Activated CD4-positive, alpha-beta T cell treated with anti-CD3 and anti-CD28 coated beads, Interleukin-2, amount 50 U/mL, for 48 hours (primary cell): Measurements from ENCODE around the gene PLCL1.
A peak's percentile ranks its signal among the peaks of the same experiment; 100 is the strongest.

Source experiments
- DNase-seq, 2 experiments: peaks; one replicate each; pipeline ENCODE4 v3.0.0-alpha.2; 2020

The PLCL1 gene

DNA sequence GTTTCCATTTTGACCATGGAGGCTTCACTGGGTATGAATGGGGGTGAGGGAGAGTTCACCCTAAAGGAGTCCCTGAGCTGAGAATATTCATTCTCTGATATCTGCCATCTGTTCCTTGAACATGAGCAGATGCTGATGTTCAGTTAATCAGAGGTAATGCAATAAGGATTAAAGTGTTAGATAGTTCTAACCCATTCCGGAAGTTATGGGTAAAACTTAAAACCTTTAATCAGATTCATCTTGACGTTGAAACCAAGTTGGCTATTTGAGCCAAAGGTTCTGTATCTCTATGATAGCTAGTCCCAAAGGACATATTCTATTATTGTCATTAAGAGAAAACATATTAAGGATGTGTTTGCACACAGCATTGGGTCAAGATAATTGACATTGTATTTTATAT, 268.9 kb downstream of the PLCL1 start:
- no peak for DNase-seq

DNA sequence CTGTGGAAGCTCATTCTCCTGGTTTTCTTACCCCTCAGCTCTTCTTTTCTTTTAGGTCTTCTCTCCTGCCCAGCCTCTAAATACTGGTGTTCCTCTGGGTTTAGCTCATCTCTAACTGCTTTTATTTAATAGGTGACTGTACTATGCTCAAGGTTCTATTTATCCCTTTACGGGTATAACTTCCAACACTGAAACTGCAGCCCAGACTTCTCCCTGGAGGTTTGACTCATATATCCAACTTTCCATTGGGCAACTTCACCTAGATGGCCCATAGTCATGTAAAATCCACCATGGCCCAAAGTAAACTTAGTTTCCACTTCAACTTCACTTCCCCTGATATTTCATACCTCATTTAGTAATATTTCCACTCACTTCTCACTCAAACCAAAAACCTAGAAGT, 273.1 kb downstream of the PLCL1 start:
- no peak for DNase-seq

DNA sequence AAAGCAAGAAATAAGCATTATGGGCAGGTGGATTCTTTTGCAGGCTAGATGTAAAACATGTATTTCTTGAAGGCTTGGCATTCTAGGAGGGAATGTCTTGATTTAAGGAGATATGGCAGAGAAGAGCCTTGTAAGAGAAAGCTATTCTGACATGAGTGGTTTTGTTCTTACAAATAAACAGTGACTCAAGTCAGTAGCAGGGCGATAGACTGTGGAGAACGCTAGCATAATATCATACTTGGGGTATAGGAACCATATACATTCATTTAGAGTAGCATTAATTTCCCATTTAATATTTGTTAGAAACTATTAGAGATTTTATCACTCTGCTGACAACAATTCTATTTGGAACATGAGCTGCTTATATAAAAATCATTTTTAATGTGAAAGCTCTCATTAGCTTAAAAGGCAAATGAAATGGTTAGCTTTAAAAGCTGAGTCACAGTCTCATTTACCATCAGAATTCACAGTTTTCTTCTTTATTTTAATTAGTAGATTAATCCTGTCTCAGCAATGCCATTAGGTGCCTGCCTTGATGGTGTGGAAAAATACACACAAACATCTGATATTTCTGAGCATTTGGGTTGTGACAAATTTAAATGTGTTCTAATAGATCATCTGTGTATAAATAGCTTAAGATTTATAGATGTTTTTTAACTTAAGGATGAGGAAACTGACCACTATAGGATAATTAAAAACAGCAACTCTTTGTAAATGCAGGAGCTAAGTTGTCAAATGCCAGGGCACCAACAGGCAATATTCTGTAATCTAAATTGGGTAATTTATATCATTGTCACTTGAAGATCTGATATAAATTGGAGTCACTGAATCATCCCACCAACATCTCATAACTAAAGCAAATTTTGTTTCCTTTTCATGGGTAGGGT, 276.7 kb downstream of the PLCL1 start:
- DNase-seq, result no peak

DNA sequence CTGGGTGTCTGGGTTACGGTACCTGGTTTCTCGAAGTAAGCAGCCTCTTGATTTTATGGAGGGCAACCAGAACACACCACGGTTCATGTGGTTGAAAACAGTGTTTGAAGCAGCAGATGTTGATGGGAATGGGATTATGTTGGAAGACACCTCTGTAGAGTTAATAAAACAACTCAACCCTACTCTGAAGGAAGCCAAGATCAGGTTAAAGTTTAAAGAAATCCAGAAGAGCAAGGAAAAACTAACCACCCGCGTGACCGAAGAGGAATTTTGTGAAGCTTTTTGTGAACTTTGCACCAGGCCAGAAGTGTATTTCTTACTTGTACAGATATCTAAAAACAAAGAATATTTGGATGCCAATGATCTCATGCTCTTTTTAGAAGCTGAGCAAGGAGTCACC, 279.8 kb downstream of the PLCL1 start:
- DNase-seq, result no peak

DNA sequence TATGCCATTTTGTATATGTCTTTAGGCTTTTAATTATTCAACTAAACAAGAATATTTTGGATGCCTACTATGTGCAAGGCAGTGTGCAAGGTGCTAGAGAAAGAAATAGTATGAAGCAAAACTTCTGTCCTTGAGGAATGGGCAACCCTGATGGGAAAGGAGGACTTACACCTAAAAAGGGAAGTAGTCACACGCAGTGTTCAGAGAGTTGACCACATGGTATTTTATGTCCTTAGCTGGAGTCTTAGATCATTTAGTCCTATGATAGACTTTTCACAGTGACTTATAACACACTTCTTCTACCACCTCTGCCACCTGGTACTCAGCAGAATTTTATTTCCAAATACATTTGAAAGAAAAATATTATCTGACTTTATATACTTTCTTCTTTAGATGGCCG, 291.6 kb downstream of the PLCL1 start:
- no peak for DNase-seq

DNA sequence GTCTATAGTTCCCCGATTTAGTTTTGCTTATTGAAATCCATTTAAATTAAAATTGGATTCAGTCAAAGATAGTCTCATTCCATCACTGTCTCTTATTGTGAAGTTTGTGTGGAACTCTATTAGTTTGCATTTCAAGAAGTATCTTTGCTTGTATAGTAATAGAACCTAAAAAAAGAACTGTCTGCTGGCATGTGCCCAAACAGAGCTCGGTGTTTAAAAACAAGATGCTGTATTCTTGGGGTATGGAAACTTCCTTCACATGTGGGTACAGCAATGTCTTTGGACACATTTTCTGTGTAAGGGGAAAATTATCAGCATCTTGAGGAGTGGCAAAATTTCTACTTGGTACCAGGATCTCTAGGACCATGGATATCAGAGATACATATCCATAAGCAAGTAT, 292.6 kb downstream of the PLCL1 start:
- DNase-seq, result no peak

DNA sequence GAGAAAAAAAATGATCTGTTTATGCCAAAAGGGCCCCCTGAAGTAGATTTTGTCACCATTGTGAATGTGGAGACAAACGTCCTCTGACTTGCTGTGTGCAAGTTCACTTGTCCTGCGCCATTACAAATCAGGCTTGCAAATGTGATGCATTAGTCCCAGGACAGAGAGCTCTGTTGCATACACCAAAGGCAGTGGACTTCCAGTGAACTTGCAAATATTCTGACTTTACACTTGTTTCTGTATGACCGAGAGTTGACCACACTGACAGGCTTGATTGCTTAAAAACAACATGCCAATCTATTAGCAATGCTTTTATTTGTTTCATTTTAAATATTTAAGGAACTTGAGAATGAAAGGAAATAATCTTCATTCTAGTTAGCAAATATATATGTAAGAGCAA, 293.2 kb downstream of the PLCL1 start:
- no peak for DNase-seq

DNA sequence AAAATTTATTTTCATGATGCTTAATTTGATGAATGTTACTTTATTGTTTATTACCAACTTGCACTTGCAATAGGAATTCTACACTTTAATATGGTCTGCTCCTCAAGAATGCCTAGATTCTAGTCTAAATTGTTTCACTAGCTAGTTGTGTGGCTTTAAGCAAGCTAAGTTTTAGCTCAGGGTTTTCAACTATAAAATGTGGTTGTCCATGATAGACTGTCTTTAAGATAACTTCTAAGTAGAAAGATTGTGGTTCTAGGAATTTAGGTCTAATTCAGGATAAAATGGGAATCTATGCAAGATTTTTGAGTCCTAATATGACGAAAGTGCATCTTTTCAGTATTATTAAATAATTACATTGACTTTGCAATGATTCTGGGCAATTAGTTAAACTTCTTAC, 294.0 kb downstream of the PLCL1 start:
- DNase-seq, result no peak

DNA sequence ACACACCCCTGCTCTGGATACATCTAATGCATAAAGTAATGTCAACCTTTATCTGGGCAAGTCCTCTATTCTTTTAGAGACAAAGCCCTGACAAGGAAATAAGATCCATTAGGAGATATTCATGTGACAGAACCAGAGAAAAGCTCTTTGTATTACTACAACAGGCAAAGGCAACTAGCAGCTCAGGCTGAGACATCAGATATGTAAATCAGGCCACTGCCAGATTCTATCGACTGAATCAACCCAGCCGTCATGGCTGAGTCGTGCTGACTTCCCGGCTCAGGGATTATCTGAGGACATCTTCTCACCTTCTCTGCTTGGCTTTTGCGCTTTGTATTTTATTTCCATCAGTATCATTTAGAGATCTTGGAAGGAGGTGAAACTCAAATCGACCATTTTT, 294.5 kb downstream of the PLCL1 start:
- DNase-seq, result no peak

DNA sequence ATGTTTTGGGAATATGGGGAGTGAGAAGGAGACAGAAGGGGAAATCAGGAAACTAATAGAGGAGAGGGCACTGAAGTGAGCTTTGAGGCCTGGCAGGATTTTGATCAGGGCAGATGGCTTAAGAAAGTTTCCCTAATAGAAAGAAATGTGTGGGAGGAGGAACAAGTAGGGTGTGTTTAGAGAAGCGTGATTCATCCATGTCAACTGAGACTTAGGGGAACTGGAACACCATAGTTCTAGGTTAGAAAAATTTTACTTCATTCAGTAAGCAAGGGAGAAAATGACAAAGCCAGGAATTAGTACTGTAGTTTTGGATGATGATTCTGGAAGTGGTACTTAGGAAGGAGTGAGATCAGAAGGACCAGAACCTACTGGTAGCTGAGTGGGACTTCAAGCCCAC, 296.0 kb downstream of the PLCL1 start:
- DNase-seq, result no peak

DNA sequence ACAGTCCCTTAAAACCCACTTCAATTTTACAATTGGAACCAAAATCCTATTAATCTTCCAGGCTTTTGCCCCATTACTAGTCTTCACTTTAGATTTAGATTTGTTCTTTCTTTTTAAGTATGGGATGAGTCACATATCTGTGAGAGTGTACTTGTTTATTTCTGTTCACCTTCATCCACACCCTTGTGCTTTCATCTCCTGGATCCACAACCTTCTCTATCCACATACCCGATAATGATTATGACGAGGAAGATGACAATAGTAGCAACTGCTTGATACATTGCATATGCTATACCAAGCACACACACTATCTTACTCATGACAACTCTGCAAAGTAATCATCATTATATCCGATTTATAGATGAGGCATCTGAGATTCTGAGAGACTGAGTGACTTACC, 297.3 kb downstream of the PLCL1 start:
- DNase-seq, result no peak

DNA sequence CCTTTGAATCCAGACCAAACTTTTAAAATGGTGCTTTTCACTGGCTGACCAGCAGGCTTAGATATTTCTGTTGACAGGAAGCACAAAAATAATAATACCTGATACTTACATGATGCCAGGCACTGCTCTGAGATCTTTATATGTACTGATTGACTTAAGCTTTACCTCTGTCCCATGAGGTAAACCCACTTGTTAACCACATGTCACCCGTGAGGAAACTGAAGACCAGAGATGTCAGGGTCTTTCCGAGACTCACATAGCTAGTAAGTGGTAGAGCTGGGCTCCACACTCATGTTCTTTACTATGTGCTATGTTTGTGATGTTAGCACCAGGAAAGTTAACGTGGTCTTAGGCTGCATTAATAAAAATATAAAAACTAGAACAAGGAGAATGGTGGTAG, 297.7 kb downstream of the PLCL1 start:
- no peak for DNase-seq

DNA sequence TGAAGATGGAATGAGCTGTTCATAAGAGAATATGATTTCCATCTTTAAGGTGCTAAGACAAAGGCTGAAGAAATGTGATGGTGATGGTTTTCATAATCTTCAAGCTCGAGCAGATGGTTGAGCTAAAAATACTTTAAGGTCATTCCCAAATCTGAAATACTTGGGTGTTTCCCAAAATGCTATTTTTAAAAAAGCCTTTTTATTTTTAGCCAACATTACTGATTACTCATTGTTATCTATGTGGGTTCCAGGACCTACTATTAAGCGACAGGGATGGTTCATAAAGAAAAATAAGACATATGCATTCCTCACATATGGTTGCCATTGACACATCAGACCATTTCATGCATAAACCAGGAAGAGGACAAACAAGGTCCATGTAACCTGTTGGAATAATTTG, 298.5 kb downstream of the PLCL1 start:
- DNase-seq, result no peak

DNA sequence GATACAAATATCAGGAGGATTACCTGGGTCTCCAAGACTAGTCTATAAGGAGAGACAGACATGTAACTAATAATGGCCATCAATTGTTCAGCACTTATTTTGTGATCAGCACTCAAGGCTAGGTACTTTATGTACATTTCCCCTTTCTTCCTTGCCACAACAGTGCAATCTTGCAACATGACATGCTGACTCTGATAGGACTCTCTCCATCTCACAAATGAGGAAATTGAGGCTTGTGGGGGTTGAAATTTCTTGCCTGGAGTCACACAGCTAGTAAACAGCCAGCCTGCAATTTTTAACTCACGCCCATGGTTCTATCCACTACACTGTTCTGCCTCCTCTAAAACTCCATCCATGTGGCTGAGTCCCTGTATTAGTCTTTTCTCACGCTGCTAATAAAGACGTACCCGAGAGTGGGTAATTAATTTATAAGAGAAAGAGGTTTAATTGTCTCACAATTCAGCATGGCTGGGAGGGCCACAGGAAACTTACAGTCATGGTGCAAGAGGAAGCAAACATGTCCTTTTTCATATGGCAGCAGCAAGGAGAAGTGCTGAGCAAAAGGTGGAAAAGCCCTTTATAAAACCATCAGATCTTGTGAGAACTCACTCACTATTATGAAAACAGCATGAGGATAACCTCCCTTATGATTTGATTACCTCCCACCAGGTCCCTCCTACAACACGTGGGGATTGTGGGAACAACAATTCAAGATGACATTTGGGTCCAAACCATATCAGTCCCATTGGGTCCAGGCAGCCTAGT, 302.4 kb downstream of the PLCL1 start:
- DNase-seq, result no peak

DNA sequence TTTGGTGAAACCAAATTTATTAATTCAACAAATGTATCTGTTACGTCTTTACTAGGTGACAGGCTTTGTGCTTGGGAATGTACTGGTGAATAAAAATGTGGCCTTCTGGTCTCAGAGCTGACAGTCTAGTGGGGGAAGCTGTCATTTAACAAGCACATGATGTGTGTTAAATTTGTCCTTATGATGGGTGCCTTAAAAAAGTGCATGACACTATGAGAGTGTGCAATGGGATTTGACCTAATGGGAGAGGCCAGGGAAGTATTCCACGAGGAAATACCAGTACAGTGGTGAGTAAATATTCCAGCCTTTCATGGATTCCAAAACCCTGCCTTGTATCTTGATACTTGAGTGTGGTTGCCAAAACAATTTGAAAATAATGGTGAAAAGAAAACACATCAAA, 308.9 kb downstream of the PLCL1 start:
- no peak for DNase-seq

DNA sequence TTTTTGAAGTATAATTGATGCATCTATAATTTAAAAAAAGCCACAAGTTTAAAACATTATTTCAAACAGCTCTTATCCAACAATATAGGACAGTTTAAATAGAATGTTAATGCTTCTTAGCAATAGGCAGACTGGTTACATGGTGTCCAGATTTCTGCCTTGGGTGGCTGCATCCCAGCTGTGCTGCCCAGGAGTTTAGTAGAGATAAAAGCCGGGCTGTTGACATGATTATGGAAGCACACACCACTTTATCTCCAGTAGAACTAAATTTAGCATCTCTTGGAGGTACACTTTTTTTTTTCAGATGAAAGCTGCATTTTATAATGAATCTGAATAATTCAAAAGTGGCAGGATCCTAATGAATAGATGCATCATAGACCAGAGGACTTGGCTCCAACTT, 309.7 kb downstream of the PLCL1 start:
- no peak for DNase-seq

DNA sequence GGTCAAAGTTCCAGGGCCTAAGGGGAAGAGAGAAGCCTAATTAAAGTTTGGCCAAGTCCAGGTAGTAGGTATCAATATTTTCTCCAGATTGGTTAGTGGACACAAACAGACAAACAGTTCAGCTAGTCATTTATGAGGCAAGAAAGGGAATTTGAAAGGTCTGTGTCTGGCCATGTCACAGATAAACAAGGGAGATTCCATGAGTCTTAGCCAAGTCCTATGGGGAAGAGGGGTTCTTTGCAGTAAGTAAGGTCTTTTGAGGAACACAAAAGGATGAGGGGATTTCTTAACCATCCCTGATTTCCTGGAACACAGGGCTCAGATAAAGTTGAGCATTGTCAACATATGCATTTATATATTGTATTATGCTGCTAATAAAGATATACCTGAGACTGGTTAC, 310.8 kb downstream of the PLCL1 start:
- no peak for DNase-seq

DNA sequence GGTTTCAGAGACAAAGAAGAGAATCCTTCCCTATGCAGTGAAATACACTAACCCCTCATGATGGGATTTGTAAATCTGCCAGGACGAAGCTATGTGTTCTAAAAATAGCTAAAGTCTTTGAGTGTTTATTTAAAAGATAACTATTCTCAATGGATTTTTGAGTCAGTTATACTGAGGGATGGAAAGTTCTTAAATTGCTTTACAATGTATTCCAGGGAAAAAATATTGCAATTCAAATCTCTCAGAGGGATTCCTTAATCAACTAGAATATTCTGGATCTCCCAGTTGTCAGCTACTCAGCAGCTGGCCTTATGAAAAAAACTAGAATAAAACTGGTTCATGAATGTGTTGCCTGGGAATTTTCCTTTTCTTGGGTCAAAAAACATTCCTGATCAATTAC, 312.4 kb downstream of the PLCL1 start:
- DNase-seq, result no peak

DNA sequence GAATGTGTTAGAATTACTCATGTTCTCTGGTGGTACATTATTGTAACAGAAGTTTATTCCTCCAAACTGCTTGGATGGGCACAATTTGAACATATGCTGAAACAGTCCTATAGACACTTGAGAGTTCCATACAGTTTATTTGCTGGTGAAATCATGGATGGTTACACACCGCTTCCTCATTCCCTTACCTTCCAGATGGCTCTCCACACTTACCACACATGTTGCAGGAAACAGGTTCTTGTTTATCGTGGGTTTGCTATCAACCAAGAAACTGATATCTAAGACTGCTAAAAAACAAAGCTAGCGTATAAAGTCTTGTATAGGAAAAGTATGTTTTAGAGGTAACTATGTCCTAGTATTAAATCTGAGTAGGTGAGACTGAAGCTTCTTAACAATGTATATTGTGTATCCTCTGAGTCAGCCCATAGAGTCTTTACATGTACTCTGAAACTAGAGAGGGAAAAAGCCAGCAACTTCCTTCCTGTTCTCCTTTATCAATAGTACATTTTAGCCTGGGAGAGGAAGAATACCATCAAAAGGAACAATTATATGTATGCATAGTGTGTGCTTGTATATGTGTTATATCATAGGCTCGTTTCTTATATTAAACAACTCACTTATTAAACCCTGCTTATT, 313.1 kb downstream of the PLCL1 start:
- no peak for DNase-seq

DNA sequence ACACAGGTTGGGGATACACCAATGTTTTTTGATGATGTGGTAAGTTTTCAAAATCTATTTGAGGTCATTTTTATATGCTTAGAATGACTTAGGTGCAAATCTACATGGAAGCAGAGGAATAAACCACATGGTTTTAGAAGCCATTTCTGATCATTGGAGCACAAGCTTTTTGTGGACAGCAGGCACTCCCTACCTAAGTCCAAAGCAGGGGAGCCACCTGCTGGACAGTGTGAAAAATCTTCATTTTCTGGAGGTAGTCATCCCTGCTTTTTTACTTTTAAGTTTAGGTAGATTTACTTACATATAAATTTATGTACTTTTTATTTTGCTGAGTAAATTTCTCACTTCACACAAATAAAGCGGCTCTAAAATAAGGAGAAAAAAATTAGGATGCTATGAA, 323.2 kb downstream of the PLCL1 start:
- DNase-seq, result peak; percentile 45 to 53

DNA sequence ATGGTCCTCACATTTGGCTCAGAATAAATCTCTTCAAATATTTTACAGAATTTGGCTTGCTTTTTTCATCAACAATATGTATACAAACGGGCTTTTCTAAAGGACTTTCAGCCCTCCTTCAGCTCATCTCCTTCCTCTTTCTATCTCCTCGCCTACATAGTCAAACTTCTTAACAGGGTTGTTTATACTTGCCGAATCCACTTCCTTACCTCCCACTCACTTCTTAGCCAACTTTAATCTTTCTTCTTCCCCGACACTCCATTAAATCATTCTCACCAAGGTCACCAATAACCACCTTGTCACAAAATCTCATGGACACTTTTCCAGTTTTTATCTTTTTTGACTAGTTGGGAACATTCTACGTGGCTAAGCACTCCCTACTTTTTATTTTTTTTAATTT, 325.2 kb downstream of the PLCL1 start:
- no peak for DNase-seq

DNA sequence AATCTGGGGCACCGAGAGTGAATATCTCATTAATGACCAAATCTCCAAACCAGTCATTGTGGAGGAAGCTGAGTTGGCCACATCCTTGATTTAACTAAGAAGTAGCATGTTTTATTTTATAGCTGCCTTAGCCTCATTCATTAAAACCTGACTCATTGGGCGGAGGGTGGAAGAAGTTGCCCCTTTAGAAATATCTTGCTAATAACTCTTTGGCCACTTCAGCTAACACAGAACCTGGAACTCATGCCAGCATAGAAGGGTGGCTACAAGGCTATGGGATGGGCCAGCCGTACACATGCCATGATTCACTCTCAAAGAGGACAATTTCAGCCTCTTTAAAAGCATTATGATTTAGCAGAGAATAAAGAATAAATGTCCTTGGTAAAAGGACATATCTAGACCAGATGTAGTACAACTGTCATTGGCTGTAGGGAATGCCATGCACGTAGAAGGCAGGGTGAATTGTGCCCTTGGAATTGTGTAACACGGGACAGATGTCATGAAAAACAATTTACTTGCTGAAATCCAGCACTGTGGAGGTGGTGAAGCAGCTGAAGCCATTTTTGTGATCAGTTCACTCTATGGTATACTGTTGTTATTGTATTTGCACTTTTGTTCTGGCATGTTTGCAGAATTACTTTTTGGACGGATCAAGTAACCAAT, 330.0 kb downstream of the PLCL1 start:
- no peak for DNase-seq

DNA sequence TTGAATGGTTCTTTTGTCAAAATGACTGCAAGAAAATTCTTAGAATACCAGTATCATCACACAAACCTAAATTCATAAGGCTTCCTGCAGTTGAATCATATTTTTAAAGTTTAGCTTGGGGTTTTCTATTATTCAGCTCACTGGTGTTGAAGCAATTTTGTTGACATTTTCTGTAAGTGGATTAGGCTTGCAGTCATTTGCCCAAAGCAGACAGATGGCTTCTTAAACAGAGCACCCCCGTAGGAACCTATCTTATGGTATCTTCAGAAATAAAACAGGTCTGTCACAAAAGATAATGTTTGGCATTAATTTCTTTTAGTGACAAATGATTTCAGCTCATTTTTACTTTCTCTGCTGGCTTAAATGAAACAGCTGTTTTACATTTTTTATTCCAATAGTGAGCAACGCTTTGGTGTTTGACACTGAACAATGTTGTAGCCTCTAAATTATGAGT, 331.1 kb downstream of the PLCL1 start:
- DNase-seq, result no peak
